ENCODE measurements around the gene ZNF548. TPM values are rescaled to one million over a fixed set of nuclear protein-coding genes. Genes with fewer than 3 reads are reported as not detected.
A peak's percentile ranks its signal among the peaks of the same experiment; 100 is the strongest.

ZNF548 gene
- total and polyA plus RNA-seq, 3 donors from 2014 or later, result 14.6 to 39.3 (median 35.4) TPM

GRCh38 chr19:57406516-57407123 is 17.0 kb downstream of the ZNF548 start:
- Histone ChIP-seq H3K27ac (no peak overlapping the region), H3K36me3 (ENCODE audit: low read depth, missing control alignments) (no peaks in the 10 kb centered on the region), H3K9me3 (no peaks in the 10 kb centered on the region), H3K27me3 (no peaks in the 10 kb centered on the region), H3K4me3 (no peak overlapping the region), H3K4me1 (peaks cover 1% of the 10 kb centered on the region)
- TF ChIP-seq CTCF (IDR thresholded peaks at IDR 0.05), result peak in 1 of 3 experiments; percentile 51
- TF ChIP-seq POLR2A (IDR thresholded peaks at IDR 0.05), result no peak
- intact Hi-C loops (cut with DNase I; ENCODE audit: low total_unique reads), result no loop called here
- peak; percentile 78 for DNase-seq
- WGBS, 2 donors, result 34 to 39% methylated on average over 5 to 8 of the region's 8 CpGs

GRCh38 chr19:57410877-57411671 is 21.4 kb downstream of the ZNF548 start, which contains the start of gene ZNF17:
TSS of gene ZNF17 (plus strand) at chr19:57411161. CDS start at chr19:57413616, 2,455 bp downstream.
- H3K9me3 ChIP-seq, result no peaks in the 10 kb centered on the region
- H3K4me1 ChIP-seq, result peaks cover 9% of the 10 kb centered on the region
- H3K27ac ChIP-seq, result peak within 1 kb of the TSS; percentile 22 to 68
- H3K4me3 ChIP-seq, result peak within 1 kb of the TSS; percentile 90 to 92
- 0 to 1% methylated on average over 22 to 55 of the region's 55 CpGs for WGBS, 2 donors
- H3K27me3 ChIP-seq, result no peaks in the 10 kb centered on the region
- DNase-seq, result peak; percentile 99
- TF ChIP-seq POLR2A (IDR thresholded peaks at IDR 0.05) (no peak), CTCF (IDR thresholded peaks at IDR 0.05) (no peak)
- intact Hi-C loops (cut with DNase I; ENCODE audit: low total_unique reads), result no loop called here
- H3K36me3 ChIP-seq (ENCODE audit: low read depth, missing control alignments), result no peaks in the 10 kb centered on the region

GRCh38 chr19:57419439-57419838 is 29.8 kb downstream of the ZNF548 start:
- H3K27ac ChIP-seq, result no peak overlapping the region
- H3K36me3 ChIP-seq (ENCODE audit: low read depth, missing control alignments), result no peaks in the 10 kb centered on the region
- WGBS, 2 donors, result 97 to 98% methylated on average over 3 to 4 of the region's 4 CpGs
- no peaks in the 10 kb centered on the region for H3K9me3 ChIP-seq
- no peaks in the 10 kb centered on the region for H3K27me3 ChIP-seq
- DNase-seq, result no peak
- no peaks in the 10 kb centered on the region for H3K4me1 ChIP-seq
- intact Hi-C loops (cut with DNase I; ENCODE audit: low total_unique reads), result no loop called here
- H3K4me3 ChIP-seq, result no peak overlapping the region
- TF ChIP-seq POLR2A (IDR thresholded peaks at IDR 0.05) (no peak), CTCF (IDR thresholded peaks at IDR 0.05) (no peak)

- H3K36me3 ChIP-seq (ENCODE audit: low read depth, missing control alignments), result no peaks in the 10 kb centered on the region
- H3K9me3 ChIP-seq, result no peaks in the 10 kb centered on the region
- no peaks in the 10 kb centered on the region for H3K4me1 ChIP-seq
- no peak overlapping the region for H3K27ac ChIP-seq
- DNase-seq, result no peak
- H3K4me3 ChIP-seq, result no peak overlapping the region
- WGBS, 2 donors, result 83 to 99% methylated on average over 3 of the region's 3 CpGs
- H3K27me3 ChIP-seq, result no peaks in the 10 kb centered on the region
- TF ChIP-seq CTCF (IDR thresholded peaks at IDR 0.05) (no peak), POLR2A (IDR thresholded peaks at IDR 0.05) (no peak)
- intact Hi-C loops (cut with DNase I; ENCODE audit: low total_unique reads), result no loop called here
Observed at GRCh38 chr19:57421037-57421436, 31.4 kb downstream of the ZNF548 start.

Measured in testis (tissue), 3 donors.